ENCODE data around the gene HSPG2.
"Not testable (repeated sequence)": the region's sequence is repeated elsewhere in the genome, so short reads cannot be mapped to it uniquely, and the experiment has no call there.

HSPG2 gene

GRCh38 chr1:21826694-21827093 lies 110.4 kb downstream of the HSPG2 start:
- not testable (repeated sequence) for H3K14ac ChIP-seq (ENCODE audit: low read length); H3K27ac ChIP-seq (ENCODE audit: low read depth, low read length)
- WGBS (ENCODE audit: extremely low coverage, insufficient coverage, insufficient read length), result no CpG with 5 or more reads among the region's 10 CpGs

GRCh38 chr1:21825393-21825792 lies 111.7 kb downstream of the HSPG2 start:
- Histone ChIP-seq H3K23ac (ENCODE audit: low read length) (no peak overlapping the region), H3K4me2 (ENCODE audit: low read length) (no peak overlapping the region)

More at GRCh38 chr1:21826694-21827093, 110.4 kb downstream of the HSPG2 start:
- not testable (repeated sequence) for H3K4me2 ChIP-seq (ENCODE audit: low read length); H3K23ac ChIP-seq (ENCODE audit: low read length); H3K9ac ChIP-seq (ENCODE audit: low read length); H2AFZ ChIP-seq (ENCODE audit: insufficient read depth, low read length, poor library complexity); H2BK12ac ChIP-seq (ENCODE audit: low read length); H2AK5ac ChIP-seq (ENCODE audit: low read length); H3K18ac ChIP-seq (ENCODE audit: low read length); H2BK5ac ChIP-seq (ENCODE audit: low read depth, low read length, poor library complexity); H4K12ac ChIP-seq (ENCODE audit: low read depth, low read length); H3K4me3 ChIP-seq (ENCODE audit: low read depth, low read length); H3K9me3 ChIP-seq (ENCODE audit: insufficient read depth, low read depth, low read length); H3K79me1 ChIP-seq (ENCODE audit: low read length); H3K79me2 ChIP-seq (ENCODE audit: control insufficient read depth, insufficient read depth, low read length, poor library complexity); H4K8ac ChIP-seq (ENCODE audit: low read depth, low read length); H3K4me1 ChIP-seq (ENCODE audit: control insufficient read depth in 1 of 2, insufficient read depth in 2 of 2, low read length in 2 of 2); H2BK120ac ChIP-seq (ENCODE audit: insufficient read depth, low read length, poor library complexity); DNase-seq; H4K91ac ChIP-seq (ENCODE audit: low read depth, low read length); H3K27me3 ChIP-seq (ENCODE audit: insufficient read depth, low read length); H3K4ac ChIP-seq (ENCODE audit: low read depth, low read length)
- H3K36me3 ChIP-seq (ENCODE audit: control insufficient read depth in 1 of 2, insufficient read depth in 2 of 2, low read length in 2 of 2), result peaks cover 86 to 90% of the 10 kb centered on the region in 2 experiments

GRCh38 chr1:21824926-21825325 lies 112.2 kb downstream of the HSPG2 start:
- H2AFZ ChIP-seq (ENCODE audit: insufficient read depth, low read length, poor library complexity), result no peak overlapping the region

More at GRCh38 chr1:21825393-21825792, 111.7 kb downstream of the HSPG2 start:
- Histone ChIP-seq H2AFZ (ENCODE audit: insufficient read depth, low read length, poor library complexity) (no peak overlapping the region), H4K91ac (ENCODE audit: low read depth, low read length) (no peak overlapping the region), H3K79me2 (ENCODE audit: control insufficient read depth, insufficient read depth, low read length, poor library complexity) (no peaks in the 10 kb centered on the region), H3K4me1 (ENCODE audit: control insufficient read depth in 1 of 2, insufficient read depth in 2 of 2, low read length in 2 of 2) (no peaks in the 10 kb centered on the region), H3K27ac (ENCODE audit: low read depth, low read length) (no peak overlapping the region), H3K4me3 (ENCODE audit: low read depth, low read length) (no peak overlapping the region), H2BK120ac (ENCODE audit: insufficient read depth, low read length, poor library complexity) (no peak overlapping the region), H4K8ac (ENCODE audit: low read depth, low read length) (no peak overlapping the region), H3K9ac (ENCODE audit: low read length) (no peak overlapping the region), H3K14ac (ENCODE audit: low read length) (no peak overlapping the region), H3K9me3 (ENCODE audit: insufficient read depth, low read depth, low read length) (no peaks in the 10 kb centered on the region), H3K36me3 (ENCODE audit: control insufficient read depth in 1 of 2, insufficient read depth in 2 of 2, low read length in 2 of 2) (peaks cover 83 to 91% of the 10 kb centered on the region in 2 experiments), H2BK5ac (ENCODE audit: low read depth, low read length, poor library complexity) (no peak overlapping the region), H3K18ac (ENCODE audit: low read length) (no peak overlapping the region), H4K12ac (ENCODE audit: low read depth, low read length) (no peak overlapping the region), H3K4ac (ENCODE audit: low read depth, low read length) (no peak overlapping the region), H3K79me1 (ENCODE audit: low read length) (no peaks in the 10 kb centered on the region), H3K27me3 (ENCODE audit: insufficient read depth, low read length) (no peaks in the 10 kb centered on the region), H2BK12ac (ENCODE audit: low read length) (no peak overlapping the region), H2AK5ac (ENCODE audit: low read length) (no peak overlapping the region)
- no CpG with 5 or more reads among the region's 7 CpGs for WGBS (ENCODE audit: extremely low coverage, insufficient coverage, insufficient read length)
- no peak for DNase-seq

GRCh38 chr1:21823980-21824702 lies 113.0 kb downstream of the HSPG2 start:
- H4K12ac ChIP-seq (ENCODE audit: low read depth, low read length), result no peak overlapping the region
- H2BK120ac ChIP-seq (ENCODE audit: insufficient read depth, low read length, poor library complexity), result no peak overlapping the region
- H3K9me3 ChIP-seq (ENCODE audit: insufficient read depth, low read depth, low read length), result no peaks in the 10 kb centered on the region
- no peak overlapping the region for H3K18ac ChIP-seq (ENCODE audit: low read length)
- H3K36me3 ChIP-seq (ENCODE audit: control insufficient read depth in 1 of 2, insufficient read depth in 2 of 2, low read length in 2 of 2), result peaks cover 72 to 80% of the 10 kb centered on the region in 2 experiments
- H4K8ac ChIP-seq (ENCODE audit: low read depth, low read length), result no peak overlapping the region
- no peaks in the 10 kb centered on the region for H3K27me3 ChIP-seq (ENCODE audit: insufficient read depth, low read length)
- no peak overlapping the region for H2BK5ac ChIP-seq (ENCODE audit: low read depth, low read length, poor library complexity)
- no peak overlapping the region for H3K27ac ChIP-seq (ENCODE audit: low read depth, low read length)
- H3K4me2 ChIP-seq (ENCODE audit: low read length), result no peak overlapping the region
- H3K79me1 ChIP-seq (ENCODE audit: low read length), result no peaks in the 10 kb centered on the region
- no peak overlapping the region for H3K9ac ChIP-seq (ENCODE audit: low read length)
- no peak overlapping the region for H3K4me3 ChIP-seq (ENCODE audit: low read depth, low read length)
- no peak overlapping the region for H3K23ac ChIP-seq (ENCODE audit: low read length)
- no peak overlapping the region for H3K14ac ChIP-seq (ENCODE audit: low read length)
- no CpG with 5 or more reads among the region's 22 CpGs for WGBS (ENCODE audit: extremely low coverage, insufficient coverage, insufficient read length)
- no peaks in the 10 kb centered on the region for H3K79me2 ChIP-seq (ENCODE audit: control insufficient read depth, insufficient read depth, low read length, poor library complexity)
- no peak overlapping the region for H2AFZ ChIP-seq (ENCODE audit: insufficient read depth, low read length, poor library complexity)
- H3K4me1 ChIP-seq (ENCODE audit: control insufficient read depth in 1 of 2, insufficient read depth in 2 of 2, low read length in 2 of 2), result no peaks in the 10 kb centered on the region
- H2BK12ac ChIP-seq (ENCODE audit: low read length), result no peak overlapping the region
- no peak overlapping the region for H3K4ac ChIP-seq (ENCODE audit: low read depth, low read length)
- DNase-seq, result no peak
- H2AK5ac ChIP-seq (ENCODE audit: low read length), result no peak overlapping the region
- H4K91ac ChIP-seq (ENCODE audit: low read depth, low read length), result no peak overlapping the region

More at GRCh38 chr1:21824926-21825325, 112.2 kb downstream of the HSPG2 start:
- no peak overlapping the region for H2AK5ac ChIP-seq (ENCODE audit: low read length)
- H3K27ac ChIP-seq (ENCODE audit: low read depth, low read length), result no peak overlapping the region
- H2BK120ac ChIP-seq (ENCODE audit: insufficient read depth, low read length, poor library complexity), result no peak overlapping the region
- H3K18ac ChIP-seq (ENCODE audit: low read length), result no peak overlapping the region
- H3K9me3 ChIP-seq (ENCODE audit: insufficient read depth, low read depth, low read length), result no peaks in the 10 kb centered on the region
- H3K4me2 ChIP-seq (ENCODE audit: low read length), result no peak overlapping the region
- H2BK12ac ChIP-seq (ENCODE audit: low read length), result no peak overlapping the region
- H3K14ac ChIP-seq (ENCODE audit: low read length), result no peak overlapping the region
- no peak overlapping the region for H2BK5ac ChIP-seq (ENCODE audit: low read depth, low read length, poor library complexity)
- no peaks in the 10 kb centered on the region for H3K79me2 ChIP-seq (ENCODE audit: control insufficient read depth, insufficient read depth, low read length, poor library complexity)
- no peak overlapping the region for H3K23ac ChIP-seq (ENCODE audit: low read length)
- DNase-seq, result no peak
- peaks cover 80 to 88% of the 10 kb centered on the region in 2 experiments for H3K36me3 ChIP-seq (ENCODE audit: control insufficient read depth in 1 of 2, insufficient read depth in 2 of 2, low read length in 2 of 2)
- WGBS (ENCODE audit: extremely low coverage, insufficient coverage, insufficient read length), result no CpG with 5 or more reads among the region's 2 CpGs
- no peak overlapping the region for H4K12ac ChIP-seq (ENCODE audit: low read depth, low read length)
- H4K91ac ChIP-seq (ENCODE audit: low read depth, low read length), result no peak overlapping the region
- H3K27me3 ChIP-seq (ENCODE audit: insufficient read depth, low read length), result no peaks in the 10 kb centered on the region
- H3K4me3 ChIP-seq (ENCODE audit: low read depth, low read length), result no peak overlapping the region
- H3K79me1 ChIP-seq (ENCODE audit: low read length), result no peaks in the 10 kb centered on the region
- no peak overlapping the region for H3K4ac ChIP-seq (ENCODE audit: low read depth, low read length)
- no peaks in the 10 kb centered on the region for H3K4me1 ChIP-seq (ENCODE audit: control insufficient read depth in 1 of 2, insufficient read depth in 2 of 2, low read length in 2 of 2)
- no peak overlapping the region for H3K9ac ChIP-seq (ENCODE audit: low read length)
- H4K8ac ChIP-seq (ENCODE audit: low read depth, low read length), result no peak overlapping the region

Data from trophoblast cell (in vitro differentiated cells and primary cell).